ENCODE data around the gene TMPRSS11E. TPM values are rescaled to one million over a fixed set of nuclear protein-coding genes. Genes with fewer than 3 reads are reported as not detected.

The TMPRSS11E gene
- total and polyA plus RNA-seq, 2 experiments from 2014 or later, result not detected

GRCh38 chr4:68476191-68476590 lies 28.9 kb downstream of the TMPRSS11E start:
- Histone ChIP-seq H3F3A (ENCODE audit: insufficient read depth) (no peaks in the 10 kb centered on the region), H3K9me2 (ENCODE audit: insufficient read depth) (no peaks in the 10 kb centered on the region), H3K9me3 (ENCODE audit: low read depth) (no peaks in the 10 kb centered on the region), H4K20me1 (ENCODE audit: insufficient read depth) (no peaks in the 10 kb centered on the region), H3K4me3 (no peak overlapping the region), H3K9ac (no peak overlapping the region), H3K79me2 (ENCODE audit: insufficient read depth) (no peaks in the 10 kb centered on the region), H3K27ac (no peak overlapping the region), H3K4me1 (ENCODE audit: insufficient read depth) (peaks cover 8% of the 10 kb centered on the region; the same call in 1 of the 2 replicates), H3K4me2 (ENCODE audit: unreplicated experiment) (no peak overlapping the region), H3K27me3 (replicated peaks; ENCODE audit: insufficient read depth) (peaks cover under 1% of the 10 kb centered on the region; the same call in 1 of the 2 replicates), H2AFZ (no peak overlapping the region), H3K36me3 (ENCODE audit: low read depth) (no peaks in the 10 kb centered on the region)
- in situ Hi-C loops (cut with MboI), result no loop called here
- peak; percentile 89 for DNase-seq
- no peak for TF ChIP-seq EZH2 (IDR thresholded peaks at IDR 0.05; ENCODE audit: insufficient read depth, poor library complexity, severe bottlenecking)
- no peak for TF ChIP-seq EZH2phosphoT487 (IDR thresholded peaks at IDR 0.05; ENCODE audit: insufficient read depth, low read depth)
- WGBS, 2 experiments (ENCODE audit: low coverage in 1 of 2, low lambda C conversion rate in 2 of 2, missing lambda C conversion rate in 2 of 2), result 2 to 4% methylated on average over 5 of the region's 5 CpGs

GRCh38 chr4:68489338-68489737 lies 42.1 kb downstream of the TMPRSS11E start:
- H3K4me1 ChIP-seq (ENCODE audit: insufficient read depth), result no peaks in the 10 kb centered on the region
- H3K9me2 ChIP-seq (ENCODE audit: insufficient read depth), result no peaks in the 10 kb centered on the region
- in situ Hi-C loops (cut with MboI), result no loop called here
- TF ChIP-seq EZH2phosphoT487 (IDR thresholded peaks at IDR 0.05; ENCODE audit: insufficient read depth, low read depth) (no peak), EZH2 (IDR thresholded peaks at IDR 0.05; ENCODE audit: insufficient read depth, poor library complexity, severe bottlenecking) (no peak)
- H3K4me2 ChIP-seq (ENCODE audit: unreplicated experiment), result no peak overlapping the region
- H3F3A ChIP-seq (ENCODE audit: insufficient read depth), result no peaks in the 10 kb centered on the region
- H3K4me3 ChIP-seq, result no peak overlapping the region
- H3K36me3 ChIP-seq (ENCODE audit: low read depth), result no peaks in the 10 kb centered on the region
- no peak overlapping the region for H3K9ac ChIP-seq
- H3K27ac ChIP-seq, result no peak overlapping the region
- no peak overlapping the region for H2AFZ ChIP-seq
- DNase-seq, result no peak
- no peaks in the 10 kb centered on the region for H3K79me2 ChIP-seq (ENCODE audit: insufficient read depth)
- H3K27me3 ChIP-seq (replicated peaks; ENCODE audit: insufficient read depth), result peaks cover 15% of the 10 kb centered on the region; the same call in 1 of the 2 replicates
- H4K20me1 ChIP-seq (ENCODE audit: insufficient read depth), result no peaks in the 10 kb centered on the region
- WGBS, 2 experiments (ENCODE audit: low coverage in 1 of 2, low lambda C conversion rate in 2 of 2, missing lambda C conversion rate in 2 of 2), result 25 to 30% methylated on average over 4 to 5 of the region's 5 CpGs
- no peaks in the 10 kb centered on the region for H3K9me3 ChIP-seq (ENCODE audit: low read depth)

GRCh38 chr4:68490826-68491457 lies 43.7 kb downstream of the TMPRSS11E start:
- 48 to 54% methylated on average over 6 of the region's 6 CpGs for WGBS, 2 experiments (ENCODE audit: low coverage in 1 of 2, low lambda C conversion rate in 2 of 2, missing lambda C conversion rate in 2 of 2)
- Histone ChIP-seq H3K4me1 (ENCODE audit: insufficient read depth) (no peaks in the 10 kb centered on the region), H3K9ac (no peak overlapping the region), H3K36me3 (ENCODE audit: low read depth) (no peaks in the 10 kb centered on the region), H3K27ac (no peak overlapping the region), H3K9me2 (ENCODE audit: insufficient read depth) (no peaks in the 10 kb centered on the region), H3K4me3 (no peak overlapping the region), H2AFZ (no peak overlapping the region), H4K20me1 (ENCODE audit: insufficient read depth) (no peaks in the 10 kb centered on the region), H3K9me3 (ENCODE audit: low read depth) (no peaks in the 10 kb centered on the region), H3K4me2 (ENCODE audit: unreplicated experiment) (no peak overlapping the region), H3K79me2 (ENCODE audit: insufficient read depth) (no peaks in the 10 kb centered on the region), H3K27me3 (replicated peaks; ENCODE audit: insufficient read depth) (peaks cover 12% of the 10 kb centered on the region; the same call in 1 of the 2 replicates), H3F3A (ENCODE audit: insufficient read depth) (no peaks in the 10 kb centered on the region)
- TF ChIP-seq EZH2 (IDR thresholded peaks at IDR 0.05; ENCODE audit: insufficient read depth, poor library complexity, severe bottlenecking), result no peak
- peak; percentile 9 for DNase-seq
- in situ Hi-C loops (cut with MboI), result loop anchor here (10.0 kb wide), 1 partner anchor 684 kb away; no protein-coding TSS in a partner anchor

- Histone ChIP-seq H3K4me2 (ENCODE audit: unreplicated experiment) (no peak overlapping the region), H2AFZ (peak overlapping the region; percentile 46), H3K27ac (no peak overlapping the region), H3F3A (ENCODE audit: insufficient read depth) (no peaks in the 10 kb centered on the region), H3K9me2 (ENCODE audit: insufficient read depth) (no peaks in the 10 kb centered on the region), H3K4me1 (ENCODE audit: insufficient read depth) (no peaks in the 10 kb centered on the region), H3K4me3 (no peak overlapping the region), H3K9ac (no peak overlapping the region), H3K27me3 (replicated peaks; ENCODE audit: insufficient read depth) (no peaks in the 10 kb centered on the region; the same call in 1 of the 2 replicates), H3K36me3 (ENCODE audit: low read depth) (no peaks in the 10 kb centered on the region), H3K79me2 (ENCODE audit: insufficient read depth) (no peaks in the 10 kb centered on the region), H4K20me1 (ENCODE audit: insufficient read depth) (no peaks in the 10 kb centered on the region), H3K9me3 (ENCODE audit: low read depth) (no peaks in the 10 kb centered on the region)
- DNase-seq, result no peak
- WGBS, 2 experiments (ENCODE audit: low coverage in 1 of 2, low lambda C conversion rate in 2 of 2, missing lambda C conversion rate in 2 of 2), result 0 to 3% methylated on average over 1 of the region's 1 CpG
- in situ Hi-C loops (cut with MboI), result loop anchor here (10.0 kb wide), 1 partner anchor 680 kb away; no protein-coding TSS in a partner anchor
- TF ChIP-seq EZH2phosphoT487 (IDR thresholded peaks at IDR 0.05; ENCODE audit: insufficient read depth, low read depth) (no peak), EZH2 (IDR thresholded peaks at IDR 0.05; ENCODE audit: insufficient read depth, poor library complexity, severe bottlenecking) (no peak)
These were observed 47.4 kb downstream of the TMPRSS11E start for GRCh38 chr4:68494688-68495087.

Data from GM23248 (cell line).